Cerebellar cortex (tissue), 1 donor: Measurements from ENCODE around the gene UGT2B10.

Source experiments
- DNase-seq: peaks from one replicate; pipeline ENCODE4 v3.0.0-alpha.2; 2015; ENCODE audit warnings: low spot score

UGT2B10 gene

GRCh38 chr4:68871809-68872642 is 56.2 kb downstream of the UGT2B10 start:
- DNase-seq = no peak

GRCh38 chr4:68872643-68873502 is 57.1 kb downstream of the UGT2B10 start:
- no peak for DNase-seq

GRCh38 chr4:68874507-68874906 is 58.7 kb downstream of the UGT2B10 start:
- no peak for DNase-seq

- DNase-seq = no peak
Observed at GRCh38 chr4:68877555-68877954, 61.8 kb downstream of the UGT2B10 start.

- no peak for DNase-seq
Observed at GRCh38 chr4:68878048-68878447, 62.3 kb downstream of the UGT2B10 start.
